ENCODE measurements around the gene DNMBP. TPM values are rescaled to one million over a fixed set of nuclear protein-coding genes. Genes with fewer than 3 reads are reported as not detected.

Gene DNMBP
- total RNA-seq, 4 donors from 2014 or later: 17.9 to 37.6 (median 20.6) TPM

DNA sequence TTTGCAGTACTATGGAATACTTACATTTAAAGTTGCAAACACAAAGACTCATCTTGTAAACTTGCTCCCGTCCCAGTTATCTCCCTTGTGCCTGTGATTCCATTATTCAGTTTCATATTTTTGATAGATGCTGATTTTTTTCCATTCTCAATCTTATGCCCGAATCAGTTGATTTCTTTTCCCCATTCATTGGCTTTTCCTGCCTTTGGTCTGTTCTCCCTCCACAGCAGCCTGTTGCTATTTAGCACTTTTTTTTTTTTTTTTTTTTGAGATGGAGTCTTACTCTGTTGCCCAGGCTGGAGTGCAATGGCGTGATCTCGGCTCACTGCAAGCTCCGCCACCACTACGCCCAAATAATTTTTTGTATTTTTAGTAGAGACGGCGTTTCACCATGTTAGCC is 149.3 kb downstream of the DNMBP start:
- ATAC-seq: no peak
- H3K27ac ChIP-seq: no peak overlapping the region
- no peaks in the 10 kb centered on the region for H3K27me3 ChIP-seq
- H3K4me1 ChIP-seq: no peaks in the 10 kb centered on the region
- H3K9me3 ChIP-seq: no peaks in the 10 kb centered on the region
- H3K36me3 ChIP-seq: no peaks in the 10 kb centered on the region
- TF ChIP-seq CTCF (IDR thresholded peaks at IDR 0.05) (no peak), POLR2A (IDR thresholded peaks at IDR 0.05) (no peak), POLR2AphosphoS5 (IDR thresholded peaks at IDR 0.05) (no peak), EP300 (IDR thresholded peaks at IDR 0.05) (no peak)
- no peak overlapping the region for H3K4me3 ChIP-seq
- 82 to 92% methylated on average over 4 to 6 of the region's 8 CpGs for WGBS, 2 donors (ENCODE audit: low coverage in 1 of 2)

DNA sequence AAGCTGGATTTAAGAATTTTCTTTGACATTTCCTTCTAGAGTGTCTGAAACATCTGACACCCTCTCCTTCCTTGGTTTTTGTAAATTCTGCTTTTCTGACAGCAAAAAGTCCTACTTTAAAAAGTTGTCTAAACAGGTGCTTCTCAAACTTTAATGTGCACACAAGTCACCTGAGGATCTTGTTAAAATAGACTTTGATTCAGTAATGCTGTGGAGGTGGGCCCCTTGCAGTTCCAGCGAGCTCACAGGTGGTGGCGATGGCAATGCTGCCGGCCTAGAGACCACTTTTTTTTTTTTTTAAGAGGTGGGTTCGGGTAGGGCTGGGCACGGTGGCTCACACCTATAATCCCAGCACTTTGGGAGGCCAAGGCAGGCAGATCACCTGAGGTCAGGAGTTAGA is 150.2 kb downstream of the DNMBP start:
- 40 to 55% methylated on average over 1 to 3 of the region's 5 CpGs for WGBS, 2 donors (ENCODE audit: low coverage in 1 of 2)
- Histone ChIP-seq H3K4me1 (no peaks in the 10 kb centered on the region), H3K4me3 (no peak overlapping the region), H3K36me3 (no peaks in the 10 kb centered on the region), H3K9me3 (no peaks in the 10 kb centered on the region), H3K27me3 (no peaks in the 10 kb centered on the region), H3K27ac (no peak overlapping the region)
- TF ChIP-seq EP300 (IDR thresholded peaks at IDR 0.05) (no peak), POLR2A (IDR thresholded peaks at IDR 0.05) (no peak), POLR2AphosphoS5 (IDR thresholded peaks at IDR 0.05) (no peak), CTCF (IDR thresholded peaks at IDR 0.05) (no peak)
- no peak for ATAC-seq

GRCh38 chr10:99858849-99859248 is 150.9 kb downstream of the DNMBP start:
- H3K4me1 ChIP-seq: no peaks in the 10 kb centered on the region
- no peaks in the 10 kb centered on the region for H3K27me3 ChIP-seq
- no peak overlapping the region for H3K27ac ChIP-seq
- no peaks in the 10 kb centered on the region for H3K9me3 ChIP-seq
- TF ChIP-seq CTCF (IDR thresholded peaks at IDR 0.05) (no peak), POLR2AphosphoS5 (IDR thresholded peaks at IDR 0.05) (no peak), POLR2A (IDR thresholded peaks at IDR 0.05) (no peak), EP300 (IDR thresholded peaks at IDR 0.05) (no peak)
- no peak for ATAC-seq
- WGBS, 2 donors (ENCODE audit: low coverage in 1 of 2): 93% methylated on average over 6 of the region's 8 CpGs; no CpG with 5 or more reads in 1 of the 2 donors
- H3K4me3 ChIP-seq: no peak overlapping the region
- no peaks in the 10 kb centered on the region for H3K36me3 ChIP-seq

- Histone ChIP-seq H3K27ac (no peak overlapping the region), H3K9me3 (no peaks in the 10 kb centered on the region), H3K4me1 (no peaks in the 10 kb centered on the region), H3K4me3 (no peak overlapping the region), H3K36me3 (peaks cover 0 to 3% of the 10 kb centered on the region in 2 donors), H3K27me3 (no peaks in the 10 kb centered on the region)
- no peak for ATAC-seq
- TF ChIP-seq EP300 (IDR thresholded peaks at IDR 0.05) (no peak), POLR2A (IDR thresholded peaks at IDR 0.05) (no peak), CTCF (IDR thresholded peaks at IDR 0.05) (no peak), POLR2AphosphoS5 (IDR thresholded peaks at IDR 0.05) (no peak)
- 74 to 79% methylated on average over 2 to 8 of the region's 8 CpGs for WGBS, 2 donors (ENCODE audit: low coverage in 1 of 2)
Measured at GRCh38 chr10:99855479-99856071, 154.2 kb downstream of the DNMBP start.

DNA sequence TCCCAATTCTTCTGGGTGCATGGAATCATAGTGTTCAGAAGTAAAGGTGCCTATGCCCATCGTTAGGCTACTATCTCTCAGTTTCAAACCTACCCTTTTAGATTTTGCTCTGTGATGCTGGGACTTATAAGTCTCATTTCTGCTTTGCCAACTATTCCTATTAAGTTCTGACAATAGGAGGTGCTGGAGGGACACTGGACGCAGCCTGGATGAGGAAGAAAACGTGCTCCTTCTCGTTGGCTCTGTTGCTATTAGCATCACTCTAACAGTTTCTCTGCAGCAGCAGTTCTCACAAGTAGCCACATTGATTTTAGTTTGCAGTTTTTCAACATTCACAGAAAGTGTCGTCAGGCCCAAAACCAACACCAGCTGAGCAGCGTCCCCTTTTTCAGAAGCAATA is 154.9 kb downstream of the DNMBP start:
- Histone ChIP-seq H3K36me3 (peaks cover 0 to 3% of the 10 kb centered on the region in 2 donors), H3K4me3 (no peak overlapping the region), H3K27me3 (no peaks in the 10 kb centered on the region), H3K4me1 (peaks cover 0 to 7% (median 0%) of the 10 kb centered on the region in 3 donors), H3K27ac (no peak overlapping the region), H3K9me3 (no peaks in the 10 kb centered on the region)
- peak; percentile 60 for ATAC-seq
- 15 to 34% methylated on average over 5 of the region's 6 CpGs for WGBS, 2 donors (ENCODE audit: low coverage in 1 of 2)
- TF ChIP-seq CTCF (IDR thresholded peaks at IDR 0.05) (peak; percentile 14 to 61 (median 46)), POLR2AphosphoS5 (IDR thresholded peaks at IDR 0.05) (no peak)
